Loucy (cell line): Measurements from ENCODE around the gene CFAP70.

Experiments
- H2AFZ ChIP-seq: fragments of 200-600 bp; sonication (generic); 2 replicates; pipeline ENCODE4 v1.6.0; 2016; ENCODE audit warnings: antibody characterized with exemption, mild to moderate bottlenecking, low read length, moderate library complexity
- H3F3A ChIP-seq: fragments of 200-600 bp; 2 replicates; pipeline ENCODE4 v1.6.0; 2016; ENCODE audit warnings: antibody characterized with exemption, low read depth, mild to moderate bottlenecking
- H3K27me3 ChIP-seq: fragments of 200-600 bp; sonication (generic); 2 replicates; pipeline ENCODE4 v1.6.1; 2014; ENCODE audit warnings: low read length, mild to moderate bottlenecking; ENCODE audit not compliant: insufficient read depth, poor library complexity, severe bottlenecking
- H3K36me3 ChIP-seq: fragments of 200-600 bp; sonication (generic); 2 replicates; pipeline ENCODE4 v1.6.1; 2016; ENCODE audit warnings: low read length; ENCODE audit not compliant: insufficient read depth
- H3K4me1 ChIP-seq: fragments of 200-600 bp; sonication (generic); 2 replicates; pipeline ENCODE4 v1.5.1; 2014; ENCODE audit warnings: low read length, mild to moderate bottlenecking; ENCODE audit not compliant: insufficient read depth, poor library complexity, severe bottlenecking
- H3K4me2 ChIP-seq: fragments of 200-600 bp; sonication (generic); 2 replicates; pipeline ENCODE4 v1.6.0; 2014; ENCODE audit warnings: antibody characterized with exemption, low read length, low read depth, mild to moderate bottlenecking; ENCODE audit not compliant: poor library complexity, severe bottlenecking
- H3K4me3 ChIP-seq: fragments of 200-600 bp; sonication (generic); 2 replicates; pipeline ENCODE4 v1.5.1; 2014; ENCODE audit warnings: low read length, mild to moderate bottlenecking, mixed read lengths; ENCODE audit not compliant: poor library complexity, severe bottlenecking
- H3K79me2 ChIP-seq: fragments of 200-600 bp; sonication (generic); 2 replicates; pipeline ENCODE4 v1.6.1; 2014; ENCODE audit warnings: low read length; ENCODE audit not compliant: insufficient read depth
- H3K9ac ChIP-seq: fragments of 200-600 bp; sonication (generic); 2 replicates; pipeline ENCODE4 v1.6.0; 2014; ENCODE audit warnings: mild to moderate bottlenecking, low read depth, low read length, moderate library complexity; ENCODE audit not compliant: poor library complexity, severe bottlenecking
- H3K9me2 ChIP-seq: fragments of 200-600 bp; sonication (generic); replicated peaks from 2 replicates; pipeline ENCODE4 v1.6.1; 2016; ENCODE audit warnings: low read depth, low read length, mixed read lengths
- H3K9me3 ChIP-seq: fragments of 200-600 bp; sonication (generic); 2 replicates; pipeline ENCODE4 v1.6.1; 2014; ENCODE audit warnings: mild to moderate bottlenecking, antibody characterized with exemption, low read length, low read depth; ENCODE audit not compliant: insufficient read depth
- H4K20me1 ChIP-seq: fragments of 200-600 bp; sonication (generic); 2 replicates; pipeline ENCODE4 v1.6.0; 2014; ENCODE audit warnings: antibody characterized with exemption, low read length, mild to moderate bottlenecking; ENCODE audit not compliant: insufficient read depth, poor library complexity, severe bottlenecking
- CTCF ChIP-seq: fragments of 200-600 bp; sonication (generic); conservative IDR thresholded peaks from 2 replicates; pipeline ENCODE4 v1.5.1; 2014; ENCODE audit warnings: mild to moderate bottlenecking, antibody characterized with exemption, low read length
- EZH2phosphoT487 ChIP-seq: fragments of 200-600 bp; IDR thresholded peaks from 2 replicates; pipeline ENCODE4 v1.6.1; 2018; ENCODE audit warnings: antibody characterized with exemption, mild to moderate bottlenecking, moderate library complexity, borderline replicate concordance

The CFAP70 gene

GRCh38 chr10:73281097-73281496 lies 77.6 kb downstream of the CFAP70 start:
- Histone ChIP-seq H3K9me2 (no peaks in the 10 kb centered on the region), H2AFZ (no peak overlapping the region), H3K4me1 (no peaks in the 10 kb centered on the region), H3F3A (no peaks in the 10 kb centered on the region), H3K36me3 (no peaks in the 10 kb centered on the region), H3K4me2 (no peak overlapping the region), H3K27me3 (no peaks in the 10 kb centered on the region), H3K9me3 (no peaks in the 10 kb centered on the region), H4K20me1 (no peaks in the 10 kb centered on the region), H3K4me3 (no peak overlapping the region), H3K79me2 (no peaks in the 10 kb centered on the region), H3K9ac (no peak overlapping the region)
- no peak for TF ChIP-seq EZH2phosphoT487

GRCh38 chr10:73264423-73264822 lies 94.2 kb downstream of the CFAP70 start:
- no peak overlapping the region for H3K4me2 ChIP-seq
- no peak overlapping the region for H3K4me3 ChIP-seq
- H3K9me3 ChIP-seq: no peaks in the 10 kb centered on the region
- no peaks in the 10 kb centered on the region for H3F3A ChIP-seq
- H3K9ac ChIP-seq: no peak overlapping the region
- TF ChIP-seq CTCF: no peak
- TF ChIP-seq EZH2phosphoT487: no peak
- no peaks in the 10 kb centered on the region for H3K9me2 ChIP-seq
- no peaks in the 10 kb centered on the region for H3K4me1 ChIP-seq
- peak overlapping the region; percentile 63; the same call in 1 of the 2 replicates for H2AFZ ChIP-seq
- no peaks in the 10 kb centered on the region for H3K79me2 ChIP-seq
- no peaks in the 10 kb centered on the region for H4K20me1 ChIP-seq
- no peaks in the 10 kb centered on the region for H3K36me3 ChIP-seq
- H3K27me3 ChIP-seq: no peaks in the 10 kb centered on the region

- Histone ChIP-seq H3K79me2 (no peaks in the 10 kb centered on the region), H3F3A (no peaks in the 10 kb centered on the region), H3K4me3 (no peak overlapping the region), H3K9ac (peak overlapping the region; percentile 12), H4K20me1 (no peaks in the 10 kb centered on the region), H3K9me2 (no peaks in the 10 kb centered on the region), H3K27me3 (no peaks in the 10 kb centered on the region), H3K36me3 (no peaks in the 10 kb centered on the region), H3K9me3 (no peaks in the 10 kb centered on the region), H2AFZ (peak overlapping the region; percentile 57; the same call in 1 of the 2 replicates), H3K4me2 (peak overlapping the region; percentile 27), H3K4me1 (no peaks in the 10 kb centered on the region)
- TF ChIP-seq CTCF (peak; percentile 80), EZH2phosphoT487 (no peak)
These were observed 94.8 kb downstream of the CFAP70 start for GRCh38 chr10:73263693-73264347.
